Epithelial cell of umbilical artery (primary cell): ENCODE results near the gene PLA2G2D. TPM values are rescaled to one million over a fixed set of nuclear protein-coding genes. Genes with fewer than 3 reads are reported as not detected.

ENCODE experiments used
- total RNA-seq: library from RNA; depleted of rRNA; stranded (reverse); fragments of >200 nt; gene quantifications from 2 replicates; pipeline ENCODE4 v1.2.3, GENCODE V29; 2014

PLA2G2D gene
- total RNA-seq, result not detected in 2 replicates

GRCh38 chr1:20119347-20119746, at the start of gene PLA2G2D:
TSS of gene PLA2G2D (minus strand) at chr1:20119536. CDS start at chr1:20119498, 38 bp downstream.

DNA sequence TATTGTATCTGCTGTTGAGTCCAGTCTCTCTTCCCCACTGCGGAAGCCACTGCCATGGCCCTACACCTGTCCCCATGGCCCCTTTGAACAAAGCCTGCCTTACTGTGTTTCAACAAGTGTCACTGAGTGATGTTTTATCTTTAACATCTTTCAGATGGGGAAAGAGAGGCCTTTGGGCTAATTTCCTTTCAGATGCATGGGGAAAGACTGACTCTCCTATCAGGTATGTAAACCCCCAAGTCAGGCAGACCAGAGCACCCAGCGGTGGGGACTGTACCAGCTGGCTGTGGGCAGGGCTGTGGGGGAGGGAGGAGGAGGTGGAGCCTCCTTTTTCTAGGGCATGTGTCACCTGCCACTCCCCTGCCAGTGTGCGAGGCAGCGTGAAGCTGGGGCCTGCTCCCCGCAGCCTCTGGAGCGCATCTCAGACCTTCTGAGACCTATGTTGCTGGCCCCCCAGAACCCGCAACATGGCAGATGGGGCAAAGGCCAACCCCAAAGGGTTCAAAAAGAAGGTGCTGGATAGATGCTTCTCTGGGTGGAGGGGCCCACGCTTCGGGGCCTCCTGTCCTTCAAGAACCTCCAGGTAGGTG, 19.7 kb upstream of the PLA2G2D start, which contains the start of gene PLA2G2F:
PLA2G2F (plus strand) TSS at position 363 of the 590 bp plus-strand sequence; CDS start at position 468, 105 bp downstream.

GRCh38 chr1:20069874-20070273, 49.5 kb downstream of the PLA2G2D start, which contains the start of gene PLA2G5:
TSS of gene PLA2G5 (plus strand) at chr1:20070194. CDS start at chr1:20084831, 14,637 bp downstream.

Other genes with a start within 250 kb of the PLA2G2D start
- 4.9 and 8.1 TPM in 2 replicates for gene OTUD3, start 237.1 kb downstream of the PLA2G2D start, total RNA-seq
- gene PLA2G2E, start 195.9 kb downstream of the PLA2G2D start, total RNA-seq, result not detected in 2 replicates
- gene PLA2G2A, start 139.9 kb downstream of the PLA2G2D start, total RNA-seq, result not detected in 2 replicates
- gene PLA2G5, start 49.3 kb downstream of the PLA2G2D start, total RNA-seq, result 0.32 and 0.46 TPM in 2 replicates
- gene PLA2G2F, start 19.8 kb upstream of the PLA2G2D start, total RNA-seq, result not detected in 2 replicates
- gene UBXN10, start 66.6 kb upstream of the PLA2G2D start, total RNA-seq, result under 0.01 TPM in 1 of 2 replicates, not detected in the other
- not detected in 2 replicates for gene PLA2G2C, start 67.0 kb upstream of the PLA2G2D start, total RNA-seq
- gene VWA5B1, start 171.3 kb upstream of the PLA2G2D start, total RNA-seq, result not detected in 2 replicates